Epidermal melanocyte (primary cell): ENCODE results near the gene HK1.

Experiments used
- DNase-seq: peaks from one replicate; pipeline ENCODE4 v3.0.0; 2011; ENCODE audit warnings: low spot score; ENCODE audit not compliant: insufficient read length

The HK1 gene

GRCh38 chr10:69418052-69418752, 139.9 kb downstream of the HK1 start:
- DNase-seq, result no peak

GRCh38 chr10:69419096-69419743, 140.9 kb downstream of the HK1 start:
- DNase-seq, result no peak

DNA sequence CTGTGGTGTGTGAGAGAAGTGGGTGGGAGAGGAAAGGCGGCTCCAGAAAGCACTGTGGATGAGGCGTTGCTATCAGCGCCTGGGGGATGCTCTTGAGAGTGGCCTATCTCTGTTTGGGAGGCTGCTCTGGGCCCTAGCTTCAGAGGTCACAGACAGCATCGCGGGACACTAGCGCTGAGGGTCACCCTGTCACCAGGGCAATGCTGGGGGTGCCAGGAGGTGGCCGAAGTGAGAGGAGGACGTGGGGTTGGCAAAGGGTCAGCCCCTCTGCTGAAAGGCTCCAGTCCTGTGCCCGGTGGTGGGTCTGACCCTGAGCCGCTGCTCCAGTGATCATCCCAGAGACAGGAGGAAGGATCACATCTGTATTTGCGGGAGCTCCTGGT, 141.4 kb downstream of the HK1 start:
- DNase-seq, result no peak

GRCh38 chr10:69421611-69422308, 143.5 kb downstream of the HK1 start:
- DNase-seq, result no peak

DNA sequence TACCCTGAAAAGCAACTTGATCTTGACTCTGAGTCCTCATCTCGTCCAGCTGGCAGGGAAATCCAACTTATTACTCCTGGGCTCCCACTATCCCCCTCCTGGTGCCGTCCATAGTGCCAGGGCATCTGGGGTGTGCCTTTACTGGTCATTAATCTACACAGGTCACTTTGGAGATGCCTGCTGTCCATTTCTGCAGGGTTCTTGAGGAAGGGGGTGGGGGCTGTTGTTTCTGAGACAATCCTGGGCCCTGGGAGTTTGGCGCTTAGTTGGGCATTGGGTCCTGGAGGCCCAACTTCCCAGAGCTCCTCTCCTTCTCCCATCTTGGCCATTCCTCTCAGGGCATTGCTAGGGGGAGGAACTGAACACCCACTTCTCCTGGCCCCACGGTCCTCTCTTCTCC, 144.4 kb downstream of the HK1 start:
- DNase-seq, result no peak

DNA sequence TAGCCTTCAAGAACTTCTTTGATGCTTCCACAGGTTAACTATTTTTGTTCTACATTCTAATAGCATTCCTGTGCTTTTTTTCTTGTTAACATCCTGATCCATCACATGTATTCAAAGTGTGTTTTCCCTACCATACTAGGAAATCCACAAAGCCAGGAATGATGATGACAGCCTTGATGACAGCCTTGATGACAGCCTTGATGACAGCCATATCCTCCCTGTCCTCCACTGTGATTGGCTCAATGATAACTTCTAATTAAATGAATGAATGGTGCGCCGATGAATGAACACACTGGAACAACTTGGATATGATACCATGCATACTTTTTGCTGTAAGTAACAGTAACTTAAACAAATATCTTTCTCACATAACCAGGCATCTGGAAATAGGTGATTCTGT, 146.7 kb downstream of the HK1 start:
- no peak for DNase-seq

GRCh38 chr10:69425511-69426298, 147.4 kb downstream of the HK1 start:
- DNase-seq, result no peak

DNA sequence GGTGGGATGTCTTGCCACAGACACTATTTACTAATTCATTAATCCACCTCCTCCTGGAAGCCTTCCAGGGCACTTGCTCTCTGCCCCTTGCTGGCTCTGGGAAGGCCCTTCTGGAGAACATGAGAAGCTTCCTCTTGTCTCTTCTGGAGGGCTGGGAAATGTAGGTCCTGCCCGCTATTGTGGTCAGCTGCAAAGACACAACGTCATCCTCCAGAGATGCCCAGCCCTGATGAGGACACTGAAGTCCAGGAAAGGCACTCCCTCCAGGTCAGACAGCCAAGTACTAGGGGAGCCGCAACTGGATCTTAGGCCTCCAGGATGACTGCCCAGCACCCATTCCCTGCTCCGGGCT, 148.1 kb downstream of the HK1 start:
- no peak for DNase-seq

GRCh38 chr10:69428165-69428564, 149.9 kb downstream of the HK1 start:
- no peak for DNase-seq

- DNase-seq, result no peak
Observed at GRCh38 chr10:69434169-69434568, 155.9 kb downstream of the HK1 start.

- no peak for DNase-seq
Observed at GRCh38 chr10:69434926-69435325, 156.6 kb downstream of the HK1 start.

- DNase-seq, result no peak
Observed at GRCh38 chr10:69435966-69436520, 157.7 kb downstream of the HK1 start.

DNA sequence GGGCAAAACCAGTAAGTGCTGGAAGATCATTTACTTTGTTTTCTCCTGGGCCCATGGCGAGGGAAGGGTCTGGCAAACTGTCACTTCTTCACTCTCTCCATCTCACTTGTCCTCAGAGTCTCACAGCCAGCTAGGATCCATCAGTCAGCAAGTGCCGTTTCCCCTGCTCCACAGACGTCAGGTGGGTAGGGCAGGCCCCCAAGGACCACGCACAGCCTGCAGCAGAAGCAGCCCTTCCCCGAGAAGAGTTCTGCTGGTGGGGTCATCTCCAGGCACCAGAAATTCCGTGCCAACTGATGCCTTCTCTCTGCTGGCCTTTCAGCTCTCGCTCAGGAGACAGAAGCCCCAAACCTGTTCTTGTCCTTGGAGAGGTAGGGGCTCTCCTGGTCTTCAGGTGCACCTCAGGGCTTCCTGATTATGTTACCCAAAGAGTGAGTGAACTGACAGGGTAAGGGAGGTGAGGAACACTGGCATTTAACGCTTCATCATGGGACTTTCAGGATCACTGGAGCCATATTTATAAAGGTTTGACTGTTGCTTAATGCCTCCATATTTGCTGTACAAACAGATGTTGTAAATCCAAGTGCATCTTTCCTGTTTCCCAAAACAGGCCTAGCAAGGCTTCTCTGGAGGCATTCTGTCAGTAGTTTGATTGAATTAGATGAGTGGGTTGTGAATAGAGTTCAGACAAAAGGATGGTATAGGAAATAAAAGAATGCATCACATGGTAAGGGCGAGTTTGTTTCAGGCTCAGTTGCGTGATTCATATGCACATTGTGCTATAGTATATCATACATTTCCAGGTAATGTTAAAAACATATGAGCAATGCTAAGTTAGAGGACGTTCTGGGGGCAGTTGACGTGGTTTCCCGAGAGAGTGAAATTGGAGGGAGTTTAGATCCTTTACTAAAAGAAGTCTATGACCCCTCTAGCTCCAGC, 159.3 kb downstream of the HK1 start:
- DNase-seq, result no peak

DNA sequence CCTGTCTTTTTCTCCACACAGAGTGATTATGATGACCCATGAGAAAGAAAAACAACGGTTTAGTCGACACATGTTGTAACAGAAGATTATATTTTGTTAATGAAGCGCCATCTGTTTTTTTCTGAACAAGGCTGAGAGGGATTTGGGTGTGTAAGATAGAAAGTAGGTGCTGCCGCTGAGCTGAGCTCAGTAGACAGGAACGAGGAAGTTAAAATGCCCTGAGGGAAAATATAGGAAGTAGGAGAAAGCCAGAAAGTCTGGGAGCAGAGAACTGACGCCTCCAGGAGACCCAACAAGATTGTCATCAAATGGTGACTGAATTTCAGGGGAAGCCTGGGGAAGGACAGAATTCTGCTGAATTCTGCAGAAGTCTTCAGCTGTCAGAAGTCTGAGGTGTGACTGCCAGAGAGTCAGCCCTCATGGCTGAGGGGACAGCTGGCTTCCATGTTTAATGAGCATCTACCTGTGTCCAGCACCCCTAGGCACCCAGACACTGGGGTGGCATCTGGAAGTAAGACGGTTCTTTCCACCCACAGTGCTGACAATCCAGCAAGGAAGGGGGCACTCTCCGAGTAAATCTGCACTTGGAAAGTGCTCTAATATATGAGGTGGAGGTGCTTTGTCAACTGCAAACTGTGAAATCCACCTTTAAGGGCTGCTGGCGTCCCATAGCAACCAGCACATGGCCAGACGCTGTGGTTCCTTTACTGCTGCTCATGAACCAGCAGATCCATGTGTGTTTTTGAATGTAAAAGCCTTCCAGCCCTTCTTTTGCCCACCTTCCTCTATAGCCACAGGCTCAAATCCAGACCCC, 160.4 kb downstream of the HK1 start:
- no peak for DNase-seq

DNA sequence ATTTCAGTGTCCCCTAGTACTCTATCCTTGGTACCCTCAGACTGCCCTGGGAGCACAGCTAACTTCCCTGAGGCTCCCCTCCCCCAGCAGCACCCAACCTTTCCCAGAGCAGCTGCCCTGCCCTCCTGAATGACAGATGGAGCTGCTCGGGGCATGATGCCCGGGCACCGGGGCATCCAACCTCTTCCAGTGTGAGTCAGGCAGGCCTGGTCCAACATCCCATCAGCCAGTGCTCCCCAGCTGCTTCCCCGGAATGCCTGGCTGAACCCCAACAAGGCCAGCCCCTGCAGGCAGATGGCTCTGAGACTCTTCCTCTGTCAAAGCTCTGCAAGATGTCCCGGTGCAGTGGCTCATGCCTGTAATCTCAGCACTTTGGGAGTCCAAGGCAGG, 161.0 kb downstream of the HK1 start:
- DNase-seq, result no peak

DNA sequence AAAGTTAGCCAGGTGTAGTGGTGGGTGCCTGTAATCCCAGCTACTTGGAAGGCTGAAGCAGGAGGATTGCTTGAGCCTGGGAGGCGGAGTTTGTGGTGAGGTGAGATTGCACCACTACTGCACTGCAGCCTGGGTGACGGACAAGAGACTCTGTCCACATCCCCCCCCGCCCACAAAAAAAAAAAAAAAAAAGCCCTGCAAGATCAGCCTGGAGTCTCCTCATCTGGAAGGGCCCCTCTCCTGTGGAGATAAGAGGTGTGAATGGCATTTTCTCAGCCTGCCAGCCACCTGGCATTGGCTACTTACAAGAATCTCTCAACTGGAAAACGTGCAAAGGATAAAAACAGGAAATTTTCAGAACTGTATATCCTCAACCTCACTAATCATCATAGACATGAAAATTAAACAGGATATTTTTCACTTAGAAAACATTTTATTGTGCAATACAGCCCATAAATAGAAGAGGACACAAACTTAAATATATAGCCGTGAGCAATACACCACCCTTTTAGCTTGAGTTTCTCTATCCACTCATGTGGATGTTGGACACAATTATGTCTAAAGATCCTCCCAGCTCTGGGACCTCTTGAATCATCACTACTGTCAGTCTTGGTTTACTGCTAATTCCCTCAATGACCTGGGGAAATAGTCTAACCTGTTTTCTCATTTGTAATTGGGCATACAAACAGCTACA, 161.7 kb downstream of the HK1 start:
- DNase-seq, result no peak

- DNase-seq, result no peak
Observed at GRCh38 chr10:69443354-69443753, 165.1 kb downstream of the HK1 start.

GRCh38 chr10:69445041-69445440, 166.7 kb downstream of the HK1 start:
- no peak for DNase-seq

- DNase-seq, result no peak
Observed at GRCh38 chr10:69446229-69446628, 167.9 kb downstream of the HK1 start.
